ENCODE results near the gene MACF1.
"Not testable (repeated sequence)": the region's sequence is repeated elsewhere in the genome, so short reads cannot be mapped to it uniquely, and the experiment has no call there.

Gene MACF1

GRCh38 chr1:39494671-39495410 is 290.3 kb downstream of the MACF1 start:
- in situ Hi-C loops (cut with HindIII; ENCODE audit: low sequenced_read_pairs) = no loop called here
- no peak overlapping the region for H3K4me3 ChIP-seq (ENCODE audit: low read depth, low read length)

GRCh38 chr1:39496520-39496919 is 292.0 kb downstream of the MACF1 start:
- H3K4me3 ChIP-seq (ENCODE audit: low read depth, low read length); DNase-seq (ENCODE audit: low read depth); in situ Hi-C loops (cut with HindIII; ENCODE audit: low sequenced_read_pairs): not testable (repeated sequence)

More at GRCh38 chr1:39494671-39495410, 290.3 kb downstream of the MACF1 start:
- TF ChIP-seq, protein P1, sequence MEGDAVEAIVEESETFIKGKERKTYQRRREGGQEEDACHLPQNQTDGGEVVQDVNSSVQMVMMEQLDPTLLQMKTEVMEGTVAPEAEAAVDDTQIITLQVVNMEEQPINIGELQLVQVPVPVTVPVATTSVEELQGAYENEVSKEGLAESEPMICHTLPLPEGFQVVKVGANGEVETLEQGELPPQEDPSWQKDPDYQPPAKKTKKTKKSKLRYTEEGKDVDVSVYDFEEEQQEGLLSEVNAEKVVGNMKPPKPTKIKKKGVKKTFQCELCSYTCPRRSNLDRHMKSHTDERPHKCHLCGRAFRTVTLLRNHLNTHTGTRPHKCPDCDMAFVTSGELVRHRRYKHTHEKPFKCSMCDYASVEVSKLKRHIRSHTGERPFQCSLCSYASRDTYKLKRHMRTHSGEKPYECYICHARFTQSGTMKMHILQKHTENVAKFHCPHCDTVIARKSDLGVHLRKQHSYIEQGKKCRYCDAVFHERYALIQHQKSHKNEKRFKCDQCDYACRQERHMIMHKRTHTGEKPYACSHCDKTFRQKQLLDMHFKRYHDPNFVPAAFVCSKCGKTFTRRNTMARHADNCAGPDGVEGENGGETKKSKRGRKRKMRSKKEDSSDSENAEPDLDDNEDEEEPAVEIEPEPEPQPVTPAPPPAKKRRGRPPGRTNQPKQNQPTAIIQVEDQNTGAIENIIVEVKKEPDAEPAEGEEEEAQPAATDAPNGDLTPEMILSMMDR (IDR thresholded peaks at IDR 0.05; ENCODE audit: low read depth, low read length, missing control alignments) = no peak
- no peak for DNase-seq (ENCODE audit: low read depth)

GRCh38 chr1:39497585-39497984 is 293.1 kb downstream of the MACF1 start:
- no peak overlapping the region for H3K4me3 ChIP-seq (ENCODE audit: low read depth, low read length)
- TF ChIP-seq, protein P1 (IDR thresholded peaks at IDR 0.05; ENCODE audit: low read depth, low read length, missing control alignments) = no peak
- in situ Hi-C loops (cut with HindIII; ENCODE audit: low sequenced_read_pairs) = no loop called here
- DNase-seq (ENCODE audit: low read depth) = no peak

- in situ Hi-C loops (cut with HindIII; ENCODE audit: low sequenced_read_pairs); DNase-seq (ENCODE audit: low read depth); H3K4me3 ChIP-seq (ENCODE audit: low read depth, low read length): not testable (repeated sequence)
These were observed 293.7 kb downstream of the MACF1 start for GRCh38 chr1:39498096-39498710.

- in situ Hi-C loops (cut with HindIII; ENCODE audit: low sequenced_read_pairs); H3K4me3 ChIP-seq (ENCODE audit: low read depth, low read length); DNase-seq (ENCODE audit: low read depth): not testable (repeated sequence)
These were observed 294.3 kb downstream of the MACF1 start for GRCh38 chr1:39498821-39499220.

- in situ Hi-C loops (cut with HindIII; ENCODE audit: low sequenced_read_pairs) = no loop called here
- DNase-seq (ENCODE audit: low read depth) = no peak
- H3K4me3 ChIP-seq (ENCODE audit: low read depth, low read length) = no peak overlapping the region
- TF ChIP-seq, protein P1 (IDR thresholded peaks at IDR 0.05; ENCODE audit: low read depth, low read length, missing control alignments) = no peak
These were observed 295.2 kb downstream of the MACF1 start for GRCh38 chr1:39499668-39500067.

GRCh38 chr1:39500862-39501389 is 296.4 kb downstream of the MACF1 start:
- no peak overlapping the region for H3K4me3 ChIP-seq (ENCODE audit: low read depth, low read length)
- no peak for DNase-seq (ENCODE audit: low read depth)
- in situ Hi-C loops (cut with HindIII; ENCODE audit: low sequenced_read_pairs) = no loop called here
- TF ChIP-seq, protein P1 (IDR thresholded peaks at IDR 0.05; ENCODE audit: low read depth, low read length, missing control alignments) = no peak

- DNase-seq (ENCODE audit: low read depth) = no peak
- in situ Hi-C loops (cut with HindIII; ENCODE audit: low sequenced_read_pairs) = no loop called here
These were observed 297.2 kb downstream of the MACF1 start for GRCh38 chr1:39501666-39502065.

GRCh38 chr1:39504436-39504835 is 299.9 kb downstream of the MACF1 start:
- in situ Hi-C loops (cut with HindIII; ENCODE audit: low sequenced_read_pairs); DNase-seq (ENCODE audit: low read depth); H3K4me3 ChIP-seq (ENCODE audit: low read depth, low read length): not testable (repeated sequence)

More at GRCh38 chr1:39501666-39502065, 297.2 kb downstream of the MACF1 start:
- H3K4me3 ChIP-seq (ENCODE audit: low read depth, low read length) = no peak overlapping the region
- TF ChIP-seq, protein P1 (IDR thresholded peaks at IDR 0.05; ENCODE audit: low read depth, low read length, missing control alignments) = no peak
